CD4-positive, alpha-beta T cell treated with Interleukin-17A for 1 hour (primary cell): ENCODE results near the gene HRC.
"Not testable (repeated sequence)": the region's sequence is repeated elsewhere in the genome, so short reads cannot be mapped to it uniquely, and the experiment has no call there.

Experiments used
- DNase-seq: peaks from one replicate; pipeline ENCODE4 v3.0.0-alpha.2; 2020

Gene HRC

DNA sequence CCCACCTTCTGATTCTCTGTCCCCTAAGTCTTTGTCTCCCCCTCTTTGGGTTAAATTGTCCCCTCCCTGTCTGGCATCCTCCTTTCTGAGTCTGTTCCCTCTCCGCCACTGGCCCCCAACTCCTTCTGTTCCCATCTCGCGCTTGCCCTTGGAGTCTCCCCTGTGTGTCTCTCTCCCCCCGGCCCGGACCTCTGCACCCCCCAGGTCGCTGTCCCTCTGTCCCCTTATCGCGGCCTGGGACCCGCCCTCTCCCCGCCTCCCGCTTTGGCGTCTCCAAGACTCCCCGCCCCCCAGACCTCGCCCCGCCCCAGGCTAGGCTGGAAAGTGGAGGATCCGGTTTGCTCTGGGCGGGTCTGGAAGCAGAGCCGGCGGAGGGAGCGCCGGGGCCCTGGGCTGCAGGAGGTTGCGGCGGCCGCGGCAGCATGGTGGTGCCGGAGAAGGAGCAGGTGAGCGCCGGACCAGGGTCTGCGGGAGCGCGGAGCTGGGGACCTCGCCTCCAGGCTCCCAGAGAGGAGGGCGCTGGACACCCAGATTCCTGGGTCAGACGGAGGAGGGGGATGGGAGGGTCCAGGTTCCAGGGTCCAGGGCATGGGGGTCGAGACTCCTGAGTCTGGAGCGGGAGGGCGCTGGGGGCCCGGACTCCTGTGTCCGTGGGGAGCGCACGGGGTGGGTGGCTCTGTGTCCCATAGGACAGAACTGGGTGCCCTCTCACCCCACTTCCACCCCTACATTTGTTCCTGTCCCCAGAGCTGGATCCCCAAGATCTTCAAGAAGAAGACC is 2.4 kb upstream of the HRC start, which contains the start of gene TRPM4:
TRPM4 (plus strand) TSS at position 348 of the 780 bp plus-strand sequence; CDS start at position 423, 75 bp downstream.
- peak; percentile 31 for DNase-seq

DNA sequence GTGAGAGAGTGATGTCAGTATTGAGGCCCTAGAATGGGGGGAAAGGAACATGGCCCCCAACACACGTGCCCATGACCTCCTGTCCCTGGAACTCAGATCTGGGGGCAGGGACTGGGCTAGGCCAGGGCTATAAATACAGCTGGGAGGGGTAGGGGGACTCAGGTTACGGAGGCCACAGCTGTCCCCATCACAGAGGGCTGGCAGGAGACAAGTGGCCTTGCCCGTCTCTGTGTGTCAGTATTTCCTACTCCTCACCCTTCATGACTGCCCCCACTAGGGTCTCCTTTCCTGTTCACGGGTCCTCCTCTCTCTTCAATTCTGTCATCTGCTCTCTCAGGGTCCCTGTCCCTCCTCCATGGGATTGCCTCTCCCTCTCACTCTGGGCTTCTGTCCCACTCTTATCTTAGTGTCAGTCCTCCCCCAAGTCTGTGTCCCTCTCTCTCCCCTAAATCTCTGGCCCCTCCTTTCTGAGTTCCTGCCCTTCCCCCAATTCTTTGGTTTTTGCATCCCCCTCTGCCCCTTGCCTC is 687 bp upstream of the HRC start:
- no peak for DNase-seq

DNA sequence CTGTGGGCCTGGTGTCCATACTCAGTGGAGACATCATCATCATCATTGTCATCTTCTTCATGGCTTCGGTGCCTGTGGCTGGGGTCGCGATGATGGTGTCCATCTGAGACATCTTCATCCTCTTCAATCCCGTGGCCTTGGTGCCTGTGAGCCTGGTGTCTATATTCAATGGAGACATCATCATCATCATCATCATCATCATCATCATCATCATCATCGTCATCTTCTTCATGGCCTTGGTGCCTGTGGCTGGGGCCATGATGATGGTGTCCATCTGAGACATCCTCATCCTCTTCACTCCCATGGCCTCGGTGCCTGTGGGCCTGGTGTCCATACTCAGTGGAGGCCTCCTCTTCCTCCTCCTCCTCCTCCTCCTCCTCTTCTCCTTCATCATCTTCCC is 917 bp downstream of the HRC start:
- DNase-seq = no peak

DNA sequence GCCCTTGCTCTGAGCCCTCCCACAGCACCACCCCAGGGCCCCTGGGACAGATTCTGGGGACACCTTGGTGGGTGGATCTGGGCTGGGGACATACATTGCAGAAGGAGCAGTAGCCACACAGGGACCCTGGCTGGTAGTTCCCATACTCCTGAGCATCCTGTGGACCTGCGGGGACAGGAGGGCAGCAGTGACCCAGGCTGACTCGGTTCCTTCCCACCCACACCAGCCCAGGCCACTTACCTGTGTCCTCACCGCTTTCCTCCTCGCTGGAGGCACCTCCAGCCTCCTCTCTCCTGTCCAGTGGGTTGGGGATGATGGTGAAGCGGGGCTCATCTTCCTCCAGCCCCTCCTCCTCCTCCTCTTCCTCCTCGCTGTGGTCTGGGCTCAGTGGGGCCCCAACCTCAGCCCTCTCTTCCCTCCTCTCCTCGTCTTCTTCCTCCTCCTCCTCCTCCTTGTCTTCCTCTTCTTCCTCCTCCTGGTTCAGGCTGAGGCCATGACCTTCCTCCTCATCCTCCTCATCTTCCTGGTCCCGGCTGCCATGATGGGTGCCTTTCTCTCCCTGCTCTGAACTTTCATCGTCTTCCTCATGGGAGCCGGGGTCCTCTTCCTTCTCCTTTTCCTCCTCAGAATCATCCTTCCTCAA is 1.9 kb downstream of the HRC start:
- no peak for DNase-seq

DNA sequence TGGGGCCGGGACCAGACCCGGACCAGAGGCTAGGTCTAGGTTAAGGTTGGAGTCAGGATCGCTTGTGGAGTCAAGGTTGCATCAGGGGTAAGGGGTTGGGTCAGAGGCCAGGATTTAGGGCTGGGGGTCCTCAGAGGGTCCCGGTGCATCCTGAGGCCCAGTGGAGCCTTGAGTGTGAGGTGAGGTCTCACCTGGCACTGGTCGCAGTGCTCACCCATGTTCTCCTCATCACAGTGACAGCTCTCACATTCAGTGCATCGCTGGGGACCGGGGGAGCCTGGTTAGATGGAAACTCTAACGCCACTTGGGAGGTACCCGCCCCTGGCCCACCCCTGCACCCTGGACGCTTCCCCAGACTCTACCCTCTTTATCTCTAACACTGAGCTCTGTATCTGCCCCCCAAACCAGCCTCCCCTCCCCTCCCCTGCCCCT is 3.1 kb downstream of the HRC start:
- DNase-seq = no peak

DNA sequence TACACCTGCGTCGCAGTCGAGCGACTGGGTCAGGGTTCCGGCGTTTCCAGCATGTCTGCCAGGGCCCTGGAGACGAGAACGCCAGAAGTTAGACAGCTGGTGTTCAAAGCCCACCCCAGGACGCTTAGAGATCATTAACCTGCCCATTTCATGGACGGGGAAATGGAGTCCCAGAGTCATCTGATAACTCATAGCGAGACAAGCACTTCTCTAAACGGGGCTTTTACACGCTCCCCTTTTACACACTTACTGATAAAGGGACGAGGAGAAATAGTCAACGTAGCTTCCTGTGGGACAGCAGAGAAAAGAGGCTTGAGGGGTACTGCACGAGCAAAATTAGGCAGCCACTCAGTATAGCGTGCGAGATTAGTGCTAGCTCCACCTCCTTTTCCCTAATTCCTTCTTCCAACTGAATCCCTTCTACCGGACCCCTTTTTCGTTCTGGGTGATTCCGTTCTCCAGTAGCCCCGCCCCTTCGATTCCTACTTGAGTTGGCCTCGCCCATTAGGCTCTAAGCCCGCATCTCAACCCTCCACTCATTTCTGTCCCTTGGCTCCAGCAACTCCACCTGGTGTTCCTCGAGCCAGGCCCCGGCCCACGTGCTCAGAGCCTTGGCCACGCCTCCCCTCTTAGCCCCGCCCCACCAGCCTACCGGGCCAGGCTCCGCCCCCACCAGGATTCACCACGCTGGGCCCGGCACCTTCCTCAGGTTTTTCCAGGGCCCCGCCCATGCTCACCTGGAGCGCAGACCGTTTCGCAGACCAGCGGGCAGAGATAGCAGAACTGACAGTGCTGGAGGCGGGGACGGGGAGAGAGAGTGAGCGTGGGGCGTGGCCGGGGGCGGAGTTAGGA is 3.7 kb downstream of the HRC start:
- peak; percentile 41 for DNase-seq

DNA sequence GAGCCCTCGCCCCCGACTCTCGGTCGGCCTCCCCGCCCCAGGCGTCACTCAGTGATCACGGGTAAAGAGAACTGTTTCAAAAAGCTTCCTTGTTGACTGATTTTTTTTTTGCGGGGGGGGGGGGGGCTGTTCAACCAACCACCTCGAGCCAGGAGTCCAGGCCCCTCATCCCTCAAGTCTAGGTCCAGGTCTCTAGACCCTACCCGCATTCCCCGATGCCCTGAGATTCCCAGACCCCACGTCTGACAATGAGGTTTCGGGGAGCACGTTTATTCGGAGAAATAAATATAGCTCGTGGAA is 4.3 kb downstream of the HRC start:
- DNase-seq = no peak

DNA sequence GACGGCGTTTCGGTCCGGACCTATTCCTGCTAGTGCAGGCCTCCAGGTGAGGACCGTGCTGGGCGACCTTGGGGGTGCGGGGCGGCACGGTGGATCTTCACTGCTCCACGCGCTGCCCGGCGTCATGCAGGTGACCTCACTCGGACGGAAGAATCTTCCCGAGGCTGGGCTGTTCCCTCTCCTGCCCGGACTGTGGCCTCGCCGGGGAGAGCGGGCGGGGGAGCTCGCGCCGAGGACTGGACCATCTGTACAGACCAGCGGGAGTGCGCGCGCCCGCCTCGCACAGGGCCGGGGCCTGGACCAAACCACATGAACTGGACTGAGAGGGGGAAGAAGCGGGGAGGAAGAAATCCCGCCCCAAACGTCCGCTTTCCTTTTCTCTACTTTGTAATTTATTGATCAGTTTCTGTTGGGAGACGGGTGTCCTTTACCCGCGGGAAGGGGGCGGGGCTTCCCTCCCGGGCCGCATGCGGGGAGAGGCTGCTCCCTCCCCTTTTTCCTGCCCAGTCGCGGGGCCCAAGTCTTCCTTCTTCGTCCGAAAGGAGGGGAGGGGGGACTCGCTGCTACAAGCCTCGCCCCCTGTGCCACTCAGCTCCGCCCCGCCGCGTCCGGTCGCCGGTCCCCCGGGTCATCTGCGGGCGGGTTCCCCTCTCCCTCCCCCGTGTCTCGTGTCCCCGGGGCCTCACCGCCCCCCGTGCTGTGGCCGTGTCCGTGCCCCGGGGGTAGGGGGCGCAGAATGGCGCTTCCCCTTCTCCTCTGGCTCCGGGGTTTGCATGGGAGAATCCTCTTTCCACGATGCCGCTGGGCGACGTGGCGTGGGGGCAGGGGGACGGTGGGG is 4.9 kb downstream of the HRC start:
- peak; percentile 47 for DNase-seq

DNA sequence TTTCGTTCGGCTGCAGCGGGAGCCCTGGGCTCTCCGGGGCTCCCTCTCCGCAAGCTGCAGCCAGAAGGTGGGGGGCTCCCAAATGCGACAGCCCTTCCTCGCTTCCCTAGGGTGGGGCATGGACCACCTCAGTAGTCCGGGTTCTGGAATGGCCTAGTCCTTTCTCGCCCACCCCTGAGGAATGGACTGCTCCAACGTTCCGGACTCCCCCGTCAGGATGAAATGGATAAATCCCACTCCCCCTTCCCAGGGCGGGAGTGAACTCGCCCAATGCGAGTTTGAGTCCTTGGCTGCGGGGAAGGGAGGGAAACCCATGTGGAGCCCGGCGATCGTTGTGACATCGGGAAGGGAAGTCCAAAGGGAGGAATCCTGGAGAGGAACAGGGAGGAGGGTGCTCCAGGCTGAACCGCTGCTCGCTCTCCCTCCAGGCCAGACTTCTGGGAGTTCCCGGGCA is 5.5 kb downstream of the HRC start:
- no peak for DNase-seq

DNA sequence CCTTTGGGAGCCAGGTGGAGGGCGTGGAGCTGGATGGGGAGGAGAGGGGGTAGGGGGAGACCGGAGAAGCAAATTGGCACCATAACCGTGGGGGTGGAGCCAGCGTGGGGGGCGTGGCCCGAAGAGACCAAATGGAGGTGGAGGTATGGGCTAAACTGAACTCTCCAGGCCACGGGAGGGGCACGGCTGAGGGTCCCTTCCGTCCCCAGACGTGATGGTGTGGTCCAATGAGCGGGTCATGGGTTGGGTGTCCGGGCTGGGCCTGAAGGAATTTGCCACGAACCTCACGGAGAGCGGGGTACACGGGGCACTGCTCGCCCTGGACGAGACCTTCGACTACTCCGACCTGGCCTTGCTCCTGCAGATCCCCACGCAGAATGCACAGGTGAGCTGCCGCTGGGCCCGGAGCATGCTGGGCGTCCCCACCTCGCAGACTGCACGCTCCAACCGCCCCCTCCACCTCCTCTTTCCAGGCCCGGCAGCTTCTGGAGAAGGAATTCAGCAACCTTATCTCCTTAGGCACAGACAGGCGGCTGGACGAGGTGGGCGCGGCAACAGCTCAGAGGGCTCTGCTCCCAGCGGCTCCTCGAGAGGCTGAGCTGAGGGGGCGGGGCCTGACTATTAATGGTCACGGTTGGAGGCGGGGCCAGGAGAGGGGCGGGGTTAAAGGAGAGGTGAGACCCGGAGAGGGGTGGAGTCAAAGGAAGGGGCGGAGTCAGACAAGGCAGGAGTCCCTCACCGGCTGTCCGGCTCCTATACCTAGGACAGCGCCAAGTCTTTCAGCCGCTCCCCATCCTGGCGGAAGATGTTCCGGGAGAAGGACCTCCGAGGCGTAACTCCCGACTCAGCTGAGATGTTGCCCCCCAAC is 6.2 kb downstream of the HRC start:
- DNase-seq = peak; percentile 86

DNA sequence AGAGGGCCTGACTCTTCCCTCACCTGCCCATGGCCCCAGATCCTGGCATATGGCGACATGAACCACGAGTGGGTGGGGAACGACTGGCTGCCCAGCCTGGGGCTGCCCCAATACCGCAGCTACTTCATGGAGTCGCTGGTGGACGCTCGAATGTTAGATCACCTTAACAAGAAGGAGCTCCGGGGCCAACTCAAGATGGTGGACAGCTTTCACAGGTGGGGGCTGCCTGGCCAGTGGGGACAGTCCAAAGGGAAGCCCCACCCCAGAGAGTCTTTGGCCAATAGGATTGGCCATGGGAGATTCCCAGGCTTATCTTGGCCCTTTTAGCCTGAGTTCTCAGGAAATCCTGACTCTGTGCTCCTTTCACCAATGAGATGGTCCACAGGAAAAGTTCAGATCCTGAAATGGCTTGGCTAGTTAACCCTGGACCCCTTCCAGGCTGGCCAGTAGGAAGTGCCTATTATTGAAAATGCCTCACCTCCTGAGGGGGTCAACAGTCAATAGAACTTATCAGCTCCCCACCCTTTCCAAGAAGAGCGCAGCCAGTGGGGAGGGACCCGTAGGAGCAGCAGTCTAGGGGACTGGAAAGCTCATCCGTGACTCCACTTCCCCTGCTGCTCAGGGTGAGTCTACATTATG is 7.0 kb downstream of the HRC start:
- no peak for DNase-seq

DNA sequence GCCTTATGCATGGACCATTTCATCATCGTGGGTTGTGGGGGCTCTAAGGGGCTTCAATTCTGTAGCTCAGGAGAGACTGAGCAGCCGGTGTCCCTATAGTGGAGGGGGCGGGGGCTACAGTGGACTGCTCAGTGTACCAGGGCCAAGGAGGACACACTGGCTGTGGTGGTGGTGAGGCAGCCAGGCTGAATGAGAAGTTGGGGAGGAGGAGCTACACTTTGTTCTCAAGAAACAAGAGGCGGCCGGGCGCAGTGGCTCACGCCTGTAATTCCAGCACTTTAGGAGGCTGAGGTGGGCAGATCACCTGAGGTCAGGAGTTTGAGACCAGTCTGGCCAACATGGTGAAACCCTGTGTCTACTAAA is 8.8 kb downstream of the HRC start:
- not testable (repeated sequence) for DNase-seq

DNA sequence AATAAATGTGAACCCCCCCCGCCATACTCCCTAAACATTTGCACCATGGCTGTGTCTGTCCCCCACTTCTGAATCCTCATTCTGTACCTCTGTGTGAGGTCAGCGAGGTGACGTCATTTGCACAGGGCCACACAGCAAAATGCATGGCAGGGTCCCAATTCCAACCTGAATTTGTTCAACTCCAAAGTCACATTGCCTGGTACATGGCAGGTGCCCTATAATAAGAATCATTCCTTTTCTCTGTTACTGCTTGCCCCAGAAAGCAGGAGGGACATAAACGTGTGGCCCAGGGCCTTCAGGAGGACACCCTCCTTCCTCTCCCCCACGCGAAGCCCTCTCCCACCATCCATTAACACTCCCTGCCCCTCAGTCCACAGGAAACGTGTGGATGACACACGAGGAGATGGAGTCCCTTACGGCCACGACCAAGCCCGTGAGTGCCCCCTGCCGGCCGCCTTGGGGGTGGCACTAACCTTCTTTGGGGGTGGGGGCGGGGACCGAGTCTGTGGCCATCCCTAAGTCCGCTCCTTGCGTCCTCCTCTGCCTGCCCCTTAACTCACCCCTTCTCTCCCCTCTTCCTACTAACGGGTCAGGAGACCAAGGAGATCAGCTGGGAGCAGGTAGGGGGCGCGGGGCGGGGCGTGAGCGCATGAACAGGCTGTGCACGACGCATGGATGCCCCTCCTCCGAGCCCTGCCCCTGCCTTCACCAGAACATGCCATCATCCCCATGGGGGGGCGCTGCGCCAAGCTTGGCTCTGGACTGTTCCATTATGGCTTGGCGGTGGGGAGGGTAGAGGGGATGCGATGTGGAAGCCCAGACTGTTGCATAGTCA is 9.4 kb downstream of the HRC start:
- peak; percentile 78 for DNase-seq

DNA sequence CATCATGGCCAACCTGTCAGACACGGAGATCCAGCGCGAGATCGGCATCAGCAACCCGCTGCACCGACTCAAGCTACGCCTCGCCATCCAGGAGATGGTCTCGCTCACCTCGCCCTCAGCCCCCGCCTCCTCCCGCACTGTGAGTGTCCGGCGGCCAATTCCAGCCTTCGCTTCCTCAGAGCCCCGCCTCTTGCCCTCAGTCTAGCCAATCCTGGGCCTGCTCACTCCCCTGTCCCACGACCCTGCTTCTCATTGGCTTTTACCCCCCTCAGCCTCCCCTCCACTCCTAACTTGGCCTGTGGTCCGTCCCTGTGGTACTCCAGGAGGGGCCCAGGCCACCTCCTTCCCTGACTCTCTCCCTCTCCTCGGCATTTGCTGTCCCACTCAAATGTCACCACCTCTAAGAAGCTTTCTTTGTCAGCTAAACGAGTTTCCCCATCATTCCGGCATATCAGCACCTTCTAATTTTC is 12.3 kb downstream of the HRC start:
- peak; percentile 67 for DNase-seq

DNA sequence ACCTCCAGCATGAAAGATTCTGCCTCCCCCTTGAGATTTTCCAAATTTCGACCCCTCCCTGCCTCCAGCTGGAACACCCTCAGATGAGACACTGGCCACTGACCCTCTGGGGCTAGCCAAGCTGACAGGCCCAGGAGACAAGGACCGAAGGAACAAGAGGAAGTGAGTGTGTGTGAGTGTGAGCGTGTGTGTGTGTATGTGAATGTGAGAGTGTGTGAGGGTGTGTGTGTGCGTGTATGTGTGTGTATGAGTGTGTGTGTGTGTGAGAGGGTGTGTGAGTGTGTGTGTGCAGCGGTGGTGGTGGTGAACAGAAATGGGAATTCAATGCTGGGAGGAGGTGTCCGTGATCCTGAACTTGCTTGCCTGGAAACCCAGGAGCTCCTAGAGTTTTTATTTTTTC is 13.8 kb downstream of the HRC start:
- no peak for DNase-seq

DNA sequence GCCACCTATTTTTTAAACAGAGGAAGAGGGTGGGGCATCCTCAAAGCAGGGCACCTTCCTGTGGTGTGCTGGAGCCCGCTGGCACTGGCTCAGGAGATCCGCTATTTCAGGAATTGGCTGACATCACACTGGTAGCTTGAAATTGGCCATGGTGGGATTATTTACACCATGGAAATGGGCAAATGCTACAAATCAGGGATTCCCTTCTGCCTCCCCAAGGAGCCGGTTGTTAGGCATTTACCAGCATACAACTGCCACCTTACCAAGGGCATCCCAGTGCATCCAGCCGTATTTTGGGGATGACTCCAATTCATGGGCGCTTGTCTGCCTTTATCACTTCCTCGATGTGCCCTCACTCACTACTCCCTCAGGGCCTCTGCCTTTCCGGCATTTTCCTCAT is 14.2 kb downstream of the HRC start:
- no peak for DNase-seq

DNA sequence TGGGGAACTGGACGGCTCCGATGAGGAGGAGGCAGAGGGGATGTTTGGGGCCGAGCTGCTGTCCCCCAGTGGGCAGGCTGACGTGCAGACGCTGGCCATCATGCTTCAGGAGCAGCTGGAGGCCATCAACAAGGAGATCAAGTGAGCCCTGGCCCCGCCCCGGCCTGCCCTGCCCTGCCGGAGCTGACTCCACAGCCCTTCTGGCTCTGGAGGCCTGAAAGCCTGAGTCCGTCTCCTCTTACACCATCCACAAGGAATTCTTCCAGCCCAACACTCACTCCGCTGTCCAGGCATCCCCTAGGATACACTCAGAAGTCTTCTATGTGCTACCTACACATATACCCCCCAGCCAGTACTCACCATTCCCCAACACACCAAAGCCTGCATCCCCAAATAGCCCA is 18.4 kb downstream of the HRC start:
- DNase-seq = no peak

DNA sequence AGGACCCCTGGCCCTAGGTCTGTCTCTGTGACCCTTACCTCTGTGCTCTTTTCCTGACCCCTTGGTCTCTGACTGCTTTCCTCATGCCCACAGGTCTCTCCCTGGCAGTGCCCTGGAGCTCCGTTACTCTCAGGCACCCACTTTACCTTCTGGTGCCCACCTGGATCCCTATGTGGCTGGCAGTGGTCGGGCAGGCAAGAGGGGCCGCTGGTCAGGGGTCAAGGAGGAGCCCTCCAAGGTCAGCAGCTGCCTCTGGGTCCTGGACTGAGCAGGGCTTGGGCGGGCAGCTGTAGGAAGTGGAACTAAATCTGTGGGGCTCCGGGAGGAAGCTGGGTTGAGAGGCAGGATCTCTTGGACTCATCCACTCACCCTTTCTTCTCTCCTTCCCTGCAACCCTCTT is 19.5 kb downstream of the HRC start:
- no peak for DNase-seq

DNA sequence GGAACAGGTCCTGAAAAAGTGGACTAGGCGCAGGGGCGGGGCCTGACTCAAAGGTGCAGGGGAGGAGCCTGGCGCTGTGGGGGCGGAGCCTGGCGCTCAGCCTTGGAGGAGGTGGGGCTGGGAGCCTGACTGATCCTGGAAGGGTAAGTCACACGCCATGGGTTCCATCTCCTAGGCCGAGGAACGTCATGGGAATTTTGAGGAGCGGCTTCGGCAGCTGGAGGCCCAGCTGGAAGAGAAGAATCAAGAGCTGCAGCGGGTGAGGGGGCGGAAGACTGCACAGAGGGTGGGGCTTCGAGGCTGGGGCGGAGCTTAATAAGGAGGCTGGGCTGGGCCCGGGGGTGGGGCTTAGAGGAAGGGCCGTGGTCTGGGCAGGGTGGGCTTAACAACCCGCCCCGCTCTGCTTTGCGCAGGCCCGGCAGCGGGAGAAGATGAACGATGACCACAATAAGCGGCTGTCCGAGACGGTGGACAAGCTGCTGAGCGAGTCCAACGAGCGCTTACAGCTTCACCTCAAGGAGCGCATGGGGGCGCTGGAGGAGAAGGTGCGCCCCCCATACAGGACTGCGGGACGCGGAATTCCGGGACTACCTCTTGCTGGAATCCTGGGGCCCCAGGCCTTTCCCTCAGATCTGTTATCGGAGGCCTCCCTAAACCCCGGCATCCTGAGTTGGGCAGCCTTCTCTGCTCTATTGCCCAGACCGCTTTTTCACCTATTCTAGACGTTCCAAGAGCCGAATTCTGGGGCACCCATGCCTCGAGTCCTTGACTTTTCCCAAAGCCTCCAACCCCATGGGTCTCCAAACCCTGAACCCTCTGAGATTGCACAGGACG is 21.4 kb downstream of the HRC start:
- DNase-seq = peak; percentile 59
